Dermis microvascular lymphatic vessel endothelial cell (primary cell): ENCODE results near the gene GNAQ. TPM values are rescaled to one million over a fixed set of nuclear protein-coding genes. Genes with fewer than 3 reads are reported as not detected.
A peak's percentile ranks its signal among the peaks of the same experiment; 100 is the strongest.
"Not testable (repeated sequence)": the region's sequence is repeated elsewhere in the genome, so short reads cannot be mapped to it uniquely, and the experiment has no call there.

Experiments
- DNase-seq, 2 donors: peaks; one replicate each; pipeline versions ENCODE4 v3.0.0 to v3.0.0-alpha.2; 2010; ENCODE audit warnings: low read depth in 2 of 2
- total RNA-seq: library from RNA; depleted of rRNA; stranded (reverse); fragments of >200 nt; gene quantifications from 2 replicates; pipeline ENCODE4 v1.2.1, GENCODE V29; 2014

Gene GNAQ
- total RNA-seq, 1 donor from 2014 or later, result 28.6 TPM

DNA sequence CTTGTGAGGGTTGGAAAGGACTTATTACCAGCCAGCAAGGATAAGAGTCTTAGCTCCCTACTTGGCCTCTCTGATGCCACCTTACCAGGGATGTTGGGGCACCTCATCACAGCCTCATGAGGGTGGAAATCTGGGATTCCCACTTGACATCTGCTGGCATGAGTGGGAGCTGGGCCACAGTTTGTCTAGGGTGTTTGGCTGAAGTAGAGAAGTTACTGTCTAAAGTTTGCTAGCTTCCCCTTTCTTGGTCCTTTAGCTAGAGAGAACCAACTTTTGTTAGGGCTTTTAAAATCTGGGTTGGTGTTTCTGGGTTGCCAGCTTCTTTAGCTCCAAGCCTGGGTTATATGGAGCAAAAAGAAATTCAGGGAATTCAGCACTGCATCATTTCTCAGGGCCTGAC, 326.0 kb downstream of the GNAQ start:
- no peak for DNase-seq

DNA sequence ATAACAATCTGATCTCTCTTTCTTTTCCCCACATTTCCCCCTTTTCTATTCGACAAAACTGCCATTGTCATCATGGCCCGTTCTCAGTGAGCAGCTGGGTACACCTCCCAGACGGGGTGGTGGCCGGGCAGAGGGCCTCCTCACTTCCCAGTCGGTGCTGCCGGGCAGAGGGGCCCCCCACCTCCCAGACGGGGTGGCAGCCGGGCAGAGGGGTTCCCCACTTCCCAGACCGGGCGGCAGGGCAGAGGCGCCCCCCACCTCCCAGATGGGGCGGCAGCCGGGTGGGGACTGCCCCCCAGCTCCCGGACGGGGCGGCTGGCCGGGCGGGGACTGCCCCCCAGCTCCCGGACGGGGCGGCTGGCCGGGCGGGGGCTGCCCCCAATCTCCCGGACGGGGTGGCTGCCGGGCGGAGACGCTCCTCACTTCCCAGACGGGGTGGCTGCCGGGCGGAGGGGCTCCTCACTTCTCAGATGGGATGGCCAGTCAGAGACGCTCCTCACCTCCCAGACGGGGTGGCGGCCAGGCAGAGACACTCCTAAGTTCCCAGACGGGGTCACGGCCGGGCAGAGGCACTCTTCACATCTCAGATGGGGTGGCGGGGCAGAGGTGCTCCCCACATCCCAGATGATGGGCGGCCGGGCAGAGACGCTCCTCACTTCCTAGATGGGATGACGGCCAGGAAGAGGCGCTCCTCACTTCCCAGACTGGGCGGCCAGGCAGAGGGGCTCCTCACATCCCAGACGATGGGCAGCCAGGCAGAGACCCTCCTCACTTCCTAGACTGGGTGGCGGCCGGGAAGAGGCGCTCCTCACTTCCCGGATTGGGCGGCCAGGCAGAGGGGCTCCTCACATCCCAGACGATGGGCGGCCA, 328.9 kb downstream of the GNAQ start:
- not testable (repeated sequence) for DNase-seq

DNA sequence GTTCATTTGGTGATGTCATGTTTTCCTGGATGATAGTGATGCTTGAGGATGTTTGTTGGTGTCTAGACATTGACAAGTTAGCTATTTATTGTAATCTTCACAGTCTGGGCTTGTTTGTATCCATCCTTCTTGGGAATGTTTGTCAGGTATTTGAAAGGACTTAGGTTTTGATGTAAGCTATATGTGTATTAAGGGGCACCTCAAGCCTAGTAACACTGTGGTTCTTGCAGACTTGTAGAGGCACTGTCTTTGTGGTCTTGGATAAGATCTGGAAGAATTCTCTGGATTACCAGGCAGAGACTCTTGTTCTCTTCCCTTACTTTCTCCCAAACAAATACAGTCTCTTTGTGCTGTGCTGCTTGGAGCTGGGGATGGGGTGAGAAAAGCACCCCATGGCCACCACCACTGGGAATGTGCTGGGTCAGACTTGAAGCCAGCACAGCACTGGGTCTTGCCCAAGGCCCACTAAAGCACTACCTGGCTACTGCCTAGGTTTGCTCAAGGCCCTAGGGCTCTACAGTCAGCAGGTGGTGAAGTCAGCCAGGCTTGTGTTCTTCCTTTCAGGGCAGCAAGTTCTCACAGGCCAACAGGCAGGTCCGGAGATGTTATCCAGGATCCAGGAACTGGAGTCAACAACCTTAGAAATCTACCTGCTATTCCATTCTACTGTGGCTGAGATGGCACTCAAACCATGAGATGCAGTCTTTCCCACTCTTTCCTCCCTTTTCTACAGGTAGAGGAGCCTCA, 334.2 kb downstream of the GNAQ start:
- no peak for DNase-seq

DNA sequence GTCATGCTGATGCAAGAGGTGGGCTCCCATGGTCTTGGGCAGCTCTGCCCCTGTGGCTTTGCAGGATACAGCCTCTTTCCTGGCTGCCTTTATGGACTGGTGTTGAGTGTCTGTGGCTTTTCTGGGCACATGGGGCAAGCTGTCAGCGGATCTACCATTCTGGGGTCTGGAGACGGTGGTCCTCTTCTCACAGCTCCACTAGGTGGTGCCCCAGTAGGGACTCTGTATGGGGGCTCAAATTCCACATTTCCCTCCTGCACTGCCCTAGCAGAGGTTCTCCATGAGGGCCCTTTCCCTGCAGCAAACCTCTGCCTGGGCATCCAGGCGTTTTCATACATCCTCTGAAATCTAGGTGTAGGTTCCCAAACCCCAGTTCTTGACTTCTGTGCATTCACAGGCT, 340.9 kb downstream of the GNAQ start:
- DNase-seq, result not testable (repeated sequence)

DNA sequence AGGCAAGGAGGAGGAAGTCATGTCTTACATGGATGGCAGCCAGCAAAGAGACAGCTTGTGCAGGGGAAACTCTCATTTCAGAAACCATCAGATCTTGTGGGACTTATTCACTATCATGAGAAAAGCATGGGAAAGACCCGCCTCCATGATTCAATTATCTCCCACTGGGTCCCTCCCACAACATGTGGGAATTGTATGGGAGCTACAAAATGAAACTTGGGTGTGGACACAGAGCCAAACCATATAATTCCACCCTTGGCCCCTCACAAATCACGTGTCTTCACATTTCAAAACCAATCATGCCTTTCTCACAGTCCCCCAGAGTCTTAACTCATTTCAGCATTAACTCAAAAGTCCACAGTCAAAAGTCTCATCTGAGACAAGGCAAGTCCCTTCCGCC, 341.5 kb downstream of the GNAQ start:
- not testable (repeated sequence) for DNase-seq

DNA sequence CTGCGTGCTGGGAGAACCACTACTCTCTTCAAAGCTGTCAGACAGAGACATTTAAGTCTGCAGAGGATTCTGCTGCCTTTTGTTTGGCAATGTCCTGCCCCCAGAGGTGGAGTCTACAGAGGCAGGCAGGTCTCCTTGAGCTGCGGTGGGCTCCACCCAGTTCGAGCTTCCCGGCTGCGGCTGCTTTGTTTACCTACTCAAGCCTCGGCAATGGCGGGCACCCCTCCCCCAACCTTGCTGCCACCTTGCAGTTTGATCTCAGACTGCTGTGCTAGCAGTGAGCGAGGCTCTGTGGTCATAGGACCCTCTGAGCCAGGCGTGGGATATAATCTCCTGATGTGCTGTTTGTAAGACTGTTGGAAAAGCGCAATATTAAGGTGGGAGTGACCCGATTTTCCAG, 343.9 kb downstream of the GNAQ start:
- DNase-seq, result not testable (repeated sequence)

DNA sequence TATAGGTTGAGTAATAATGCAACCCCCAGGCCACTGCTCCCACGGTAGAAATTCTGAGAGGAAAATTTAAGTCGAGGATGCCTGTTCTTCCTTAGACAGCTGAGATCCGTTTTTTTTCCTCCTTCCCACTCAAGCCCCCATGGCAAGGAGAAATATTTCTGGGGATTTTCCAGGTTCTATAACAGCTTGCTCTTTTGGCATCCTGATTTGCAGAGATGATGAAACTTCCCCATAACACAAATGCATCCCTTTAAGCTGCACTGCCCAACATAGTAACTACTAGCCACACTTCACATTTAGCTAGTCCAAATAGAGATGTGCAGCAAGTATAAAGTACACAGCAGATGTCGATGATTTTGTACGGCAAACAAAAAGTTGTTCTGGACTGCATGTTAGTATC, 351.0 kb downstream of the GNAQ start:
- DNase-seq, result no peak

DNA sequence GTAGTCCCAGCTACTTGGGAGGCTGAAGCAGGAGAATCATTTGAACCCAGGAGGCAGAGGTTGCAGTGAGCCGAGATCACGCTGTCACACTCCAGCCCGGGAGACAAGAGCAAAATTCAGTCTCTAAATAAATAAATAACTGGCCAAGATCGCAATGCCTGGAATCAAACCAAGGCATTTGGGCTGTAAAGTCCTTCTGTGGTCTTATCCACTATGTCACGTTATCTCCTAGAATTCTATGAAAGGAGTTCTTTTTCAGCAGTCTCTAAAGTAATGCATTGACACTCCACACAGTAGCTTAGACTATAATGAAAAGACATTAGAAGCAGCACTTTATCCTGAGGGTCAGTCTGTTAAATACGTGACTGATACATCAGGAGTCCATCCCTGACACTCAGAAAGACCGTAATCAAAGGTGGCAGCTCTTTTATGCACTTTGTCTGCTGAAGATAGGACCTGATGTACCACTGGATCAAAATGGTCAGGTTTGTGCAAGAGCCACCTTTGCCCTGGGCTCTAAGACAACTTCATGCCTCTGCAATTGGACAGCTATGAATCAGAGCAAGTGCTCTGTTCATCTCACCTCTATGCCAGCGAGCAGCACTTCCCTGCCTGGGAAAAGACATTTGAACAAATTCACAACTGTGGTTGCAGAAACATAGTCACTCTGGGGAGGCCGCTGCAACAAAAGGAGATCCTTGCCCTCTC, 351.8 kb downstream of the GNAQ start:
- DNase-seq, result no peak

DNA sequence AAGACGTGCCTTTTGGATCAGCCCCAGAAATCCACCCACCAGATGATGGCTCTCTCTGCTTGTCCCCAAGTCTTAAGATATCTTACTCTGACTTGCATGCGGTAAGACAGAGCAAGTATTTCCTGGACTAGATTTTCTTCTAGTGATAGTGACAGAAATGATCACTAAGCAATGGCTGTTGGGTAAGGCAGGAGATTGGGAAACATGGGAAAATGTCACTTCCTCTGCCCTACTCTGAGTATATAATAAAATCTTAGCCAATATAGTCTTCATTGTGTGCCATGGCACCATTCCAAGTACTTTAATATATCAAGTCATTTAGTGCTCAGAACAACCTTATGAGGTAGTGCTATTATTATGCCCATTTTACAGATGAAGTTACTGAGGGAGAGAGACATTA, 352.5 kb downstream of the GNAQ start:
- DNase-seq, result peak in 1 of 2 donors; percentile 6

DNA sequence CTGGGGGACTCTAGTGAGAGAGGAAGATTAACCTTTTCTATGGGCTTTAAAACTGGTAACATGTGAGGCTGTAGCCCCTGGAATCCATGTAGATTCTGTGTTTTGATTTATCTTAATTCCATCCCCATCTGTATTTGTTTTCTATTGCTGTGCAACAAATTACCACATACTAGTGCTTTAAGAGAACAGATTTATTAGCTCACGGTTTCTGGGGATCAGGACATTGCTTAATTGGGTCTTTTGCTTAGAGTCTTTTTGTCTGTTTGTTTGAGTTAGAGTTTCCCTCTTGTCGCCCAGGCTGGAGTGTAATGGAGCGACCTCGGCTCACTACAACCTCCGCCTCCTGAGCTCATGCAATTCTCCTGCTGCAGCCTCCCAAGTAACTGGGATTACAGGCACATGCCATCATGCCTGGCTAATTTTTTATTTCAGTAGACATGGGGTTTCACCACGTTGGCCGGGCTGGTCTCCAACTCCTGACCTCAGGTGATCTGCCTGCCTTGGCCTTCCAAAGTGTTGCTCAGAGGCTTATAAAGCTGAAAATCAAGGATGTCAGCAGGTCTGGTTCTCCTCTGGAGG, 353.6 kb downstream of the GNAQ start:
- no peak for DNase-seq

DNA sequence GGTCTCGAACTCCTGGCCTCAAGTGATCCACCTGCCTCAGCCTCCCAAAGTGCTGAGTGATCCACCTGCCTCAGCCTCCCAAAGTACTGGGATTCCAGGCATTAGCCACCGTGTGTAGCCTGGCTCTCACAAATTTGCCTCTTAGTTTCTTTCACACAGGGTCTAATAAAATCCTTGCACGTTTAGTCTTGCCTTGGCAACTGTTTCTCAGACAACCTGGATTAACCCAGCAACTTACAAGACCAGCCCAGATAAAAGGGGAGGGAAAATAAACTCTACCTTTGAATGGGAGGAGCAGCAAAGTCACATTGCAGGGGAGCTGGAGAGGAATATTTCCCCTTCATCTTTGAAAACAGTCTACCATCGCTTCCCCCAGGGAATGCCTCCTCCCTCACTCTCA, 354.2 kb downstream of the GNAQ start:
- no peak for DNase-seq

DNA sequence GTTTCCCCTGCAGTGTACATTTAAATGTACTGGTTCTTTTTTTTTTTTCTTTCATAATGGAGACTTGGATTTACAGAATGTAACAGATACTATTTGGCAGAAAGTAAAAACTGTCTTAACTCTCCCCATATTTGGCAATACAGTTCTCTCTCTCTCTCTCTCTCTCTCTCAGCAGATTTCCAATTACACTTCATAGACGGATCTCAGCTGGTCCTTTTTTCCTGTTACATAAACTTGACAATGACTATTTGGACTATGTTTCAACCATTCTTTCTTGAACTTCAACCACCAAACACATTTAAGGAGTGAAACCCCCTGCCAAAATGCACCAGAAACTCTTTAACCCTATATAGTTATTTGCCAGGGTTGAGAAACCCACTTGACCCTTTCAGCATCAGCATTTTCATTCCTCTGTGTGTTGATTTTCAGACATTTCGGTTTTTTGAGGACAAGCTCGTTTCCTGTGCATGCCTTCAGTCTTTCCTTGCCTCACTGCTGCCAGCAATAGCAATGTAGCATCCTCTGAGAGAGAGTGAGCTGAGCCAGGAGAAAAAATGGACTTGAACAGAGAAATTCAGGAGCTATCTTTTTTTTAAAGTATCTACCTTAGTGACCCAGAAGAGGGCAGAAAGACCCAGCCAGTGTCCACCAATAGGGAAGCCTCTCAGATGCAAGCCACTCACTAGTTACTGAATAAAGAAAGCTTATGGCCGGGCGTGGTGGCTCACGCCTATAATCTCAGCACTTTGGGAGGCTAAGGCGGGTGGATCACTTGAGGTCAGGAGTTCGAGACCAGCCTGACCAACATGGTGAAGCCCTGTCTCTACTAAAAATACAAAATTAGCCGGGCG, 357.4 kb downstream of the GNAQ start:
- no peak for DNase-seq

DNA sequence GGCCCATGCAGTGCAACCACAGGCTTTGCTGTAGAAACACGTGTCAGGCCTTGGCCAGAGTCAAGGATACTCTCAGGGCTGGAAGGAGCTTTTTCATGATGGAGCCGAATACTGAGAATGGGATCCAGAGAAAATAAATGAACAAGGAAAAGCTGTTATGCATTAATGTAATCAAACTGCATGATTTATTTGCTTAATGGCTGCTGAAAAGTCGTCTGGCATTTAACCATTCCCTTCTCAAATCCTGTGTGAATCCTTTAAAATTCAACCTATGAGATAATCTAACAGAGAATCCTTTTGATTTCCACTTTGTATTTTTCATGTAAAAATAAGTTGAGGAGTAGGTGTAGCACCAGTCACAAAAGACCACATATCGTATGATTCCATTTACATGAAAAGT, 359.4 kb downstream of the GNAQ start:
- no peak for DNase-seq

DNA sequence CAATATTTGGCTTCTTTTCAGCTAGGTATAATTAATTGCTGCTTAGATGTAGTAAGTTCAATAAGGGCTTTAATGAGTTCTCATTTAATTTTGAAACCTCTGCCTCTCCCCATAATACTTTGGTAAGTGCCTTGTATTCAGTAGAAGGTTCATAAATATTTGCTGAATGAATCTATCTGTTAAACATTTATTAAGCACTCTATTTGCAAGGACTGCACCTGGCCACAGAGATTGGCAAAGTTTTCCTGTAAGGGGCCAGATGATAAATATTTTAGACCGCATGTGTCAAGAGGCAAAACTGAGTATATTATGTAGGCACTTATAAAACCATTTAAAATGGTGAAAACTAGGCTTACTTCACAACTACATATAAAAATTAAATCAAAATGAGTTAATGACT, 364.5 kb downstream of the GNAQ start:
- no peak for DNase-seq

Other genes starting within 250 kb of the GNAQ start
- gene CEP78, start 204.3 kb upstream of the GNAQ start, total RNA-seq, result 12.4 and 13.2 TPM in 2 replicates